Choroid plexus epithelial cell (primary cell): ENCODE results near the gene COL16A1.

Experiments
- DNase-seq: peaks from one replicate; pipeline ENCODE4 v3.0.0-alpha.2; 2010; ENCODE audit warnings: low read depth
- H3K4me3 ChIP-seq: 2 replicates; pipeline ENCODE4 v1.5.1; 2011; ENCODE audit warnings: low read depth, mild to moderate bottlenecking, control low read depth, low read length, moderate library complexity
- TF ChIP-seq, protein P1 (sequence below): conservative IDR thresholded peaks from 2 replicates; pipeline ENCODE4 v1.5.1; 2011; ENCODE audit warnings: low read depth, mild to moderate bottlenecking, control low read depth, inconsistent platforms, low read length, moderate library complexity

The COL16A1 gene

DNA sequence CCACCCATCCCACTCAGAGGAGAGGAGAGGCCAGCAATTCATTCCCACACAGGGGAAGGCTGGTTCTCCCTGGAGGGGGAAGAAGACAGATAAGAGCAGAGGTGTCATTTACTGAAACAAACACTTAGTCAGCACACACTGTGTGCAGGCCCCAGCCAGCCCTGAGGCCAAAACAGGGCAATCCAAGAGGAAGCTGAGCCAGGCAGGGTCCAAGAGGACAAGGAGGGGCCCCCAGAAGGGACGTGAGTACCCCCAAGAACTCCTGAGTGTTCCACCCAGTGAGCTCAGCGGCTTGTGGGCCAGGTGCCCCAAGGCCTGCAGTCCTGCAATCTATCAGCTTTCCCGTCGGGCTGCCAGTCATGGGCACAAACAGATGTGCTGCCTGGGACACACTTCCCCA is 44.5 kb upstream of the COL16A1 start:
- DNase-seq: no peak
- no peak overlapping the region for H3K4me3 ChIP-seq
- TF ChIP-seq, protein P1, sequence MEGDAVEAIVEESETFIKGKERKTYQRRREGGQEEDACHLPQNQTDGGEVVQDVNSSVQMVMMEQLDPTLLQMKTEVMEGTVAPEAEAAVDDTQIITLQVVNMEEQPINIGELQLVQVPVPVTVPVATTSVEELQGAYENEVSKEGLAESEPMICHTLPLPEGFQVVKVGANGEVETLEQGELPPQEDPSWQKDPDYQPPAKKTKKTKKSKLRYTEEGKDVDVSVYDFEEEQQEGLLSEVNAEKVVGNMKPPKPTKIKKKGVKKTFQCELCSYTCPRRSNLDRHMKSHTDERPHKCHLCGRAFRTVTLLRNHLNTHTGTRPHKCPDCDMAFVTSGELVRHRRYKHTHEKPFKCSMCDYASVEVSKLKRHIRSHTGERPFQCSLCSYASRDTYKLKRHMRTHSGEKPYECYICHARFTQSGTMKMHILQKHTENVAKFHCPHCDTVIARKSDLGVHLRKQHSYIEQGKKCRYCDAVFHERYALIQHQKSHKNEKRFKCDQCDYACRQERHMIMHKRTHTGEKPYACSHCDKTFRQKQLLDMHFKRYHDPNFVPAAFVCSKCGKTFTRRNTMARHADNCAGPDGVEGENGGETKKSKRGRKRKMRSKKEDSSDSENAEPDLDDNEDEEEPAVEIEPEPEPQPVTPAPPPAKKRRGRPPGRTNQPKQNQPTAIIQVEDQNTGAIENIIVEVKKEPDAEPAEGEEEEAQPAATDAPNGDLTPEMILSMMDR: no peak

DNA sequence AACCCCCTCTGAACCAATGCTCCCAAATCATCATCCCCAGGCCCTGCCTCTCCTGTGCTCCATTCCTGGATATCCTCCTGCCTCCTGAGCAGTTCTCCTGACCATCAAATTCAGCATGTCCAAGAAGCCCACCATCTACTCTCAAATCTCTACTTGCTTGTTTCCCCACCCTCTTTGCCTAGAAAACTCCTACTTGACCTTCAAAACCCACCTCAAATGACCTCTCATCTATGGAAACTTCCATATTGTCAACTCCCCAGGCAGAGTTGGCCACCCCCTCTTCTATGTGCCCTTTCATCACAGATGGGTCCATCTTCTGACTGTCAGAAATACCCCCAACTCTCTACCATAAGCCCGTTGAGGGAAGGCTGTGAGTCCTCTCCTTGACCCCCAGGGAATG is 43.5 kb upstream of the COL16A1 start:
- TF ChIP-seq, protein P1: no peak
- no peak for DNase-seq
- H3K4me3 ChIP-seq: no peak overlapping the region

DNA sequence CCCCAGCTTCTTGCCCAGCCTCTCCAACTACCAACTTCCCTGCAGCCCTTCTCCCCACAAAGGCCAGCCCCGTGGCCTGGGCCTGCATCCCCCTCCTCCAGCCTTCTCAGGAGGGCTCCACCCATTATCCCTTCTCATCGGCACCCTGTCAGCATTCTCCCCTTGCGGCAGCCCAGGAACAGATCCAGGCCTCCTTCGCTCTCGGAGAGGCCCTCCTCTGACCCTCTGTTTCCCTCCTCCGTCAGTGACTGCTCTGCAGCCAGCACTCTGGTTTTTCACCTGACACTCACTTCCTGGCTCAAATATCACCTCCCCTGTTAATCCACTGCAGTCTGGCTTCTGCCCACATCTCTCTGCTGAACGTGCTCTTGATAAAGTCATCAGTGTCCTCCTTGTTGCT is 42.9 kb upstream of the COL16A1 start:
- no peak overlapping the region for H3K4me3 ChIP-seq
- TF ChIP-seq, protein P1: no peak
- DNase-seq: no peak

DNA sequence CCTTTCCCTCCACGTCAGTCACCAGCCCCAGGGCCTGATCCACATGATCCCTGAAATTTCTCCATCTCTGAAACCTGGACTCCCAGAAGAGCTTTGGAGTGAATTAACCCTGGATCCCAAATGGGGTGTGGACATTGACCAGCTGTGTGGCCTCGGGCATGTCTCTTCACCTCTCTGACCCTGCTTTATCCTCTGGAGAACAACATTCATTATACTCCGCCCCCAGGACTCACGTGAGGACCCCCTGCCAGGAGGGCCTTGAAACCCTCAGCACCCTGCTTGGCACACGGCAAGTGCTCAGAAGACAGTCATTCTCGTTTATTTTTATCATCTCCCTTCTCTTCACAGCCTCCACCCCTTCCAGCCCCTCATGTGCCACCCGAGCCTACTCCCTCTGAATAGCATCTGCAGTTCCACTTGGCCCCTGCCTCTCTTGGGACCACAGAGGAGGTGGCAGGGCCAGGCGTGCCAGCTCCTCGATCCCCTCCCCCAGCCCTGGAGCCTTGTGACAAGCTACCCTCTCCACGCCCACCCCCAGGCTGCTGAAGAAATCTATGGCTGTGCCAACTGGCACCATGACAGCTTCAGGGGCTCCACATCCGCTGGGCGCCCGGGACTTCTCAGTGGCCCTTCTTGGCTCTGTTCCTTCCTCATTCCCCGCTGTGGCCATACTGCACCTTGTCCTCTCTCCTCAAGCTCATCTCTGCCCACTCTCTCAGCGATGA is 42.3 kb upstream of the COL16A1 start:
- DNase-seq: no peak
- TF ChIP-seq, protein P1: no peak
- H3K4me3 ChIP-seq: no peak overlapping the region

DNA sequence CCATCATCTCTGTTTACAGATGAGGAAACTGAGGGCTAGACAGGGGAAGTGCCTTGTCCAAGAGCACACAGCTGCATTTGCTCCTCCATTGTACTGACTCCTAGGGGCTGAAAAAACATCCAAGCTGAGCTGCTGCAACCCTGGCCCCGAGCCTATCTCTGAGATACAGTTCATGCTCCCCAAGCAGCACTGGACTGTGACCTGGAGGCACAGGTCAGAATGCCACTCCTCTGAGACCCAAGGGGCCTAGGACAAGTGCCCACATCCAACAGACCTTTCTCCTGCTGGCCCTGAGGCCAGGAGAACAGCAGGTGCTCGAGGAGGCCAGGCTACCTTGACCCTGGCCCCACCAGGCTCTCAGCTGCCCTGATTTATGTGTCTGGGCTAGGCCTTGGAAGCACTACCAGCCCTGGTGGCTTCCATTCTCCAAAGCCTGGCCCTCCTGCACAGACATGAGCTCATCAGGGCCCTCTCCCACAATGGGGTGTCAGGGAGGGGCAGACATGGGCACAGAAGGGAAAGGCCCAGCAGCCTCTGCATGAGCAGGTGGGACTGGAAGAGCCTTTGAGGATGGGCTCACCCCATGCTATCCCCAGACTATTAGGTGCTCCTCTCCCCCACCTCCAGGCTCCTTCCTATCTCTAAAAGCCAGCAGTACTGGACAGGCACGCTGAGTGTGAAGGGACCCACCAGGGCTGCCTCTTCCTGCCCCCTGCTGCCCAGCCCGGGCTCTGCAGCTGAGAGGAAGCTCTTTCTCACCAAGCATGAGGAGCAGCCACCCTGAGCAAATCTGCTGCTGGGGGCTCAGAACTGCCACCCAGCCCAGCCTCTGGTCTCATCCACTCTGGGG is 41.5 kb upstream of the COL16A1 start:
- TF ChIP-seq, protein P1: peak; percentile 91
- peak; percentile 78 for DNase-seq
- H3K4me3 ChIP-seq: no peak overlapping the region

DNA sequence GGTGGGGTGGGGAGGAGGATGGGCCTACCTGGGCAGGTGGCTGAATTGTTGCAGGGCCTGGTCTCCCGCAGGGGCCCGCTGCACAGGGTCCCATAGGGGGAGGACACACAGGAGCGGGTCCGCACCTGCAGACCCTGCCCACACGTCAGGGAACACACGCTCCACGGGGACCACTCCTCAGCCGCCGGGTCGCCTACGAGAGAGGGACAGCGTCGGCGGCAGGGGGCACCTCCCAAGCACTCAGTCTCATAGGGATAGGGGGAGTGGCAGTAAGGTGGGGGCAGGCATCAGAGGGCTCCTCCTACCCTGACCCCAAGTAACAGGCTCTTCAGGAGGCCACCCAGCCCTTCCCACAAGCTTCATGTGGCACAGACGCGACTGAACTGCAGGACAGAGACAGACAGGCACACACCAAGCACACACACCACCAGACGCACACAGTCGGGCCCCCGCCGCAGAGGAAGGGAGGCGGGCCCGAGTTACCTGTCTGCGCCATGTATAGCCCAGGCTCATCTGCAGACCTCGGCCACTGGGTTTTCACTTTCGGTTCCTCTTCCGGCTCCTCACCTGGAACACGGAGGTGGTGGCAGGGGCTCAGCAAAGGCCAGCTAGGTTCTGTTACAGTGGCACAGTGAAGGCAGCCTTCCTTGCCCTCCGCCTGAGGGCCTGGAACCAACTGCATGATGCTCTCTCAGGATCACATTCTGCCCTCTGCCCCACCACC is 40.5 kb upstream of the COL16A1 start:
- TF ChIP-seq, protein P1: no peak
- DNase-seq: no peak

More for the DNA sequence above, 40.5 kb upstream of the COL16A1 start:
- no peak overlapping the region for H3K4me3 ChIP-seq
